Mammary epithelial cell (primary cell): ENCODE results near the gene CIAO1.

Experiments used
- EZH2 ChIP-seq: IDR thresholded peaks from 2 replicates; pipeline ENCODE4 v1.6.1; 2012; ENCODE audit warnings: low read length, inconsistent platforms, borderline replicate concordance
- TF ChIP-seq, protein P1 (sequence below), 2 donors: IDR thresholded peaks in 1 of 2; conservative IDR thresholded peaks in 1 of 2; 2 replicates each; pipeline ENCODE4 v1.5.1; 2011 to 2012; ENCODE audit warnings: inconsistent platforms in 2 of 2, low read length in 2 of 2, mild to moderate bottlenecking in 2 of 2, control low read depth in 1 of 2, low read depth in 1 of 2; ENCODE audit not compliant: insufficient read depth in 1 of 2; ENCODE audit errors: extremely low read depth in 1 of 2

DNA sequence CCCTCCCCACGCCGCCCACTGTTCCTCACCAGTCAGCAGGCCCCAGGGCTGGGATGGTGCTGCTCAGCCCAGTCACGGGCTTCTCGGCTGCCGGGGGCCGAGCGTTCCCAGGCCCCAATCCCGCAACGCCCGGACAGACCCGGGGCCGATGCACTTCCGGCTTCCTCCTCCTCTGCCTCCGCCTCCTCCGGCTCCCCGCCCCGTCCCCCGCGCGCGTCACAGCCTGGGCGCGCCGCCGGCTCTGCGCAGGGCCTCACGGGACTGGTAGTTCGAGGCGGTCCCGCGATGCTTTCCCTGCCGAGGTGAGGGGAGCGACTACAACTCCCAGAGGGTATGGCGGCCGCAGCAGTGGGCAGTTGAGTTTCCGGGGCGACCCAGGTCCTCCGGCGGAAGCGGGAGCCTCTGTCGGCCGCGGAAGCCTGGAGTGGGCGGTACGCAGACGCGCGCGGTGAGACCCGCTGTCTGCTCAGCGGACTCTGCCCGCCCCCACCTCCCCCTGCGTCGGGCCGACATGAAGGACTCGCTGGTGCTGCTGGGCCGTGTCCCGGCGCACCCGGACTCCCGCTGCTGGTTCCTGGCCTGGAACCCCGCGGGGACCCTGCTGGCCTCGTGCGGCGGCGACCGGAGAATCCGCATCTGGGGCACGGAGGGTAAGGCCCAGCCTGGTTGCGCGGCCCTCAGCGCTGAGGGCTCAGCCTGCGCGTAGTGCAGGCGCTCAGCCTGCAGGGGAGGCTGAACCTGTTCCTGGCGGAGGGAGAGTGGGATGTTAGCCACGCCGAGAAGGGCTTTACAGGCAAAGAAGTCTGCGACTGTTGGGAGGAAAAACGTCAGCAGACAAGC is at the start of gene CIAO1, which contains the start of gene TMEM127:
- TF ChIP-seq, protein P1, sequence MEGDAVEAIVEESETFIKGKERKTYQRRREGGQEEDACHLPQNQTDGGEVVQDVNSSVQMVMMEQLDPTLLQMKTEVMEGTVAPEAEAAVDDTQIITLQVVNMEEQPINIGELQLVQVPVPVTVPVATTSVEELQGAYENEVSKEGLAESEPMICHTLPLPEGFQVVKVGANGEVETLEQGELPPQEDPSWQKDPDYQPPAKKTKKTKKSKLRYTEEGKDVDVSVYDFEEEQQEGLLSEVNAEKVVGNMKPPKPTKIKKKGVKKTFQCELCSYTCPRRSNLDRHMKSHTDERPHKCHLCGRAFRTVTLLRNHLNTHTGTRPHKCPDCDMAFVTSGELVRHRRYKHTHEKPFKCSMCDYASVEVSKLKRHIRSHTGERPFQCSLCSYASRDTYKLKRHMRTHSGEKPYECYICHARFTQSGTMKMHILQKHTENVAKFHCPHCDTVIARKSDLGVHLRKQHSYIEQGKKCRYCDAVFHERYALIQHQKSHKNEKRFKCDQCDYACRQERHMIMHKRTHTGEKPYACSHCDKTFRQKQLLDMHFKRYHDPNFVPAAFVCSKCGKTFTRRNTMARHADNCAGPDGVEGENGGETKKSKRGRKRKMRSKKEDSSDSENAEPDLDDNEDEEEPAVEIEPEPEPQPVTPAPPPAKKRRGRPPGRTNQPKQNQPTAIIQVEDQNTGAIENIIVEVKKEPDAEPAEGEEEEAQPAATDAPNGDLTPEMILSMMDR (conservative IDR thresholded peaks at IDR 0.05 in 1 of 2, IDR thresholded peaks at IDR 0.05 in 1 of 2; ENCODE audit: extremely low read depth in 1 of 2, insufficient read depth in 1 of 2, low read depth in 1 of 2, low read length in 2 of 2): peak in 1 of 2 donors; percentile 28
- no peak for TF ChIP-seq EZH2
